DND-41 (cell line): ENCODE results near the gene CARD19.

Experiments
- ATAC-seq: fragments of 200-7000 bp; cut with Tn5 transposase; 3 replicates; pipeline ENCODE4 v1.9.1; 2021; ENCODE audit warnings: low read depth; ENCODE audit not compliant: insufficient read depth
- DNase-seq: peaks from one replicate; pipeline ENCODE4 v3.0.0-alpha.2; 2020
- H2AFZ ChIP-seq: 2 replicates; pipeline ENCODE4 v1.6.0; 2012; ENCODE audit warnings: low read depth, low read length
- H3K27ac ChIP-seq: 2 replicates; pipeline ENCODE4 v1.5.1; 2012; ENCODE audit warnings: low read length, inconsistent platforms
- H3K27me3 ChIP-seq: fragments of 200-600 bp; sonication (generic); 2 replicates; pipeline ENCODE4 v1.6.0; 2012; ENCODE audit warnings: low read length, mild to moderate bottlenecking, inconsistent platforms; ENCODE audit not compliant: insufficient read depth, poor library complexity
- H3K36me3 ChIP-seq: 2 replicates; pipeline ENCODE4 v1.5.1; 2012; ENCODE audit warnings: low read length, inconsistent platforms; ENCODE audit not compliant: insufficient read depth
- H3K4me1 ChIP-seq: 2 replicates; pipeline ENCODE4 v1.5.1; 2012; ENCODE audit warnings: mild to moderate bottlenecking, low read length; ENCODE audit not compliant: insufficient read depth
- H3K4me2 ChIP-seq: 2 replicates; pipeline ENCODE4 v1.6.0; 2012; ENCODE audit warnings: mild to moderate bottlenecking, moderate library complexity, low read length, inconsistent platforms; ENCODE audit not compliant: insufficient read depth
- H3K4me3 ChIP-seq, 2 experiments: fragments of 200-600 bp in 1 of 2; shearing (Covaris generic) in 1 of 2; 2 replicates each; pipeline ENCODE4 v1.5.1; 2012 to 2016; ENCODE audit warnings: inconsistent platforms in 2 of 2, low read length in 2 of 2, mild to moderate bottlenecking in 2 of 2, low read depth in 1 of 2, moderate library complexity in 1 of 2
- H3K79me2 ChIP-seq: 2 replicates; pipeline ENCODE4 v1.6.0; 2012; ENCODE audit warnings: low read length, inconsistent platforms; ENCODE audit not compliant: insufficient read depth
- H3K9ac ChIP-seq: 2 replicates; pipeline ENCODE4 v1.6.0; 2012; ENCODE audit warnings: low read depth, mild to moderate bottlenecking, inconsistent platforms, low read length, moderate library complexity
- H3K9me3 ChIP-seq: 2 replicates; pipeline ENCODE4 v1.5.1; 2012; ENCODE audit warnings: low read length, moderate library complexity, mild to moderate bottlenecking, inconsistent platforms; ENCODE audit not compliant: insufficient read depth, severe bottlenecking
- H4K20me1 ChIP-seq: 2 replicates; pipeline ENCODE4 v1.6.0; 2012; ENCODE audit warnings: low read length; ENCODE audit not compliant: insufficient read depth
- CTCF ChIP-seq: IDR thresholded peaks from 2 replicates; pipeline ENCODE4 v1.5.1; 2012; ENCODE audit warnings: borderline replicate concordance, low read length, moderate library complexity, mild to moderate bottlenecking; ENCODE audit not compliant: poor library complexity, severe bottlenecking; ENCODE audit errors: extremely low read depth
- EZH2 ChIP-seq: IDR thresholded peaks from 3 replicates; pipeline ENCODE4 v1.6.1; 2012; ENCODE audit warnings: borderline replicate concordance, low read depth, mild to moderate bottlenecking, moderate library complexity, low read length, inconsistent platforms; ENCODE audit not compliant: severe bottlenecking

The CARD19 gene

GRCh38 chr9:93066978-93067603 is 28.9 kb upstream of the CARD19 start:
- H3K9ac ChIP-seq: no peak overlapping the region
- H3K9me3 ChIP-seq: no peaks in the 10 kb centered on the region
- no peak overlapping the region for H3K4me3 ChIP-seq
- TF ChIP-seq CTCF: no peak
- no peak for TF ChIP-seq EZH2
- no peaks in the 10 kb centered on the region for H3K79me2 ChIP-seq
- no peak overlapping the region for H2AFZ ChIP-seq
- no peaks in the 10 kb centered on the region for H3K27me3 ChIP-seq
- no peak overlapping the region for H3K27ac ChIP-seq
- no peaks in the 10 kb centered on the region for H4K20me1 ChIP-seq
- DNase-seq: no peak
- no peaks in the 10 kb centered on the region for H3K36me3 ChIP-seq
- H3K4me2 ChIP-seq: no peak overlapping the region
- no peak for ATAC-seq
- H3K4me1 ChIP-seq: peaks cover 43% of the 10 kb centered on the region

GRCh38 chr9:93068956-93069355 is 27.1 kb upstream of the CARD19 start:
- Histone ChIP-seq H3K36me3 (no peaks in the 10 kb centered on the region), H3K9me3 (no peaks in the 10 kb centered on the region), H3K27ac (no peak overlapping the region), H3K79me2 (no peaks in the 10 kb centered on the region), H3K9ac (no peak overlapping the region), H3K4me2 (no peak overlapping the region), H2AFZ (no peak overlapping the region), H3K4me3 (no peak overlapping the region), H3K4me1 (peaks cover 31% of the 10 kb centered on the region), H4K20me1 (no peaks in the 10 kb centered on the region), H3K27me3 (no peaks in the 10 kb centered on the region)
- no peak for DNase-seq
- TF ChIP-seq EZH2: no peak
- no peak for TF ChIP-seq CTCF
- no peak for ATAC-seq

- ATAC-seq: peak; percentile 55; the same call in 1 of the 3 replicates
Measured at GRCh38 chr9:93071464-93071863, 24.6 kb upstream of the CARD19 start.

More at GRCh38 chr9:93071464-93071863, 24.6 kb upstream of the CARD19 start:
- no peaks in the 10 kb centered on the region for H4K20me1 ChIP-seq
- H3K27ac ChIP-seq: no peak overlapping the region
- TF ChIP-seq EZH2: no peak
- no peak for TF ChIP-seq CTCF
- peaks cover 10% of the 10 kb centered on the region for H3K4me1 ChIP-seq
- DNase-seq: peak; percentile 35
- H3K4me2 ChIP-seq: no peak overlapping the region
- H3K9me3 ChIP-seq: no peaks in the 10 kb centered on the region
- no peaks in the 10 kb centered on the region for H3K79me2 ChIP-seq
- H3K9ac ChIP-seq: no peak overlapping the region
- H3K36me3 ChIP-seq: no peaks in the 10 kb centered on the region
- no peak overlapping the region for H3K4me3 ChIP-seq
- no peak overlapping the region for H2AFZ ChIP-seq
- H3K27me3 ChIP-seq: no peaks in the 10 kb centered on the region
